Stimulated activated CD4-positive, alpha-beta T cell treated with anti-CD3 and anti-CD28 coated beads, Interleukin-4, amount 100 ng/mL, for 1 hour (primary cell): ENCODE measurements around the gene KRT78.
"Not testable (repeated sequence)": the region's sequence is repeated elsewhere in the genome, so short reads cannot be mapped to it uniquely, and the experiment has no call there.

Experiments
- DNase-seq: peaks from one replicate; pipeline ENCODE4 v3.0.0-alpha.2; 2020

The KRT78 gene

DNA sequence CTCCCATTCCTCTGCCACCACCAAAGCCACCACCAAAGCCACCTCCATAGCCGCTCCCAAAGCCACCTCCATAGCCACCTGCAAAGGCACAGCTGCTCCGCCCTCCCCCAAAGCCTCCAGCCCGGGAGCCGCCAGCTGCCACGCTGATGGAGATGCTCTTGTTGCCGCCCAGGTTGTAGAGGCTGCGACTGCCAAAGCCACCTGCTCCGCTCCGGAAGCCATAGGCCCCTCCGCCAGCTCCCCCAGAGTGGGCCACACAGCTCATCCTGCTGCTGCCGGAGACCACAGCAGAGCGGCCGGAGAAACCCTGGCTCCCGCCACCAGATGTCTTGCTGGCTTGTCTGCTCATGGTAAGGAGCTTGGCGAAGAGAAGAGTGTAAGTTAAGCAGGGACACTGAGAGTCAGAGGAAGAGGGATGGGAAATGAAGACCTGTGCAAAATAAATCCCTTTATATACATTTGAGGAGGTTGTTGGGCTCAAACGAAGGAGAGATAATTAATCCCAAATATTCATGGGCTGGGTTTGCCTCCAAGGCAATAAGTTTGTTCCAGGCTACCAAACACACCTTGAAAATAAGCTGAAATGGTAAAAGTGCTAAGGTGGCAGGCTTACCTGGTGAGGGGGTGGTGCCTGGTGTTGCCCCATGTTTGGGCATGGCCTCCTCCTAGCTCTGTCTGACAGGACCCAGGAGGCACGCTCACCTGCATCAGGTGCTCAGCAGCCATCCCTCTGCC lies 52.9 kb downstream of the KRT78 start, which contains the start of gene KRT3:
TSS of gene KRT3 (minus strand) at position 424 of the 735 bp plus-strand sequence. CDS start at position 349, 75 bp downstream.
- no peak for DNase-seq

GRCh38 chr12:52795332-52795674 lies 53.5 kb downstream of the KRT78 start:
- DNase-seq: not testable (repeated sequence)

DNA sequence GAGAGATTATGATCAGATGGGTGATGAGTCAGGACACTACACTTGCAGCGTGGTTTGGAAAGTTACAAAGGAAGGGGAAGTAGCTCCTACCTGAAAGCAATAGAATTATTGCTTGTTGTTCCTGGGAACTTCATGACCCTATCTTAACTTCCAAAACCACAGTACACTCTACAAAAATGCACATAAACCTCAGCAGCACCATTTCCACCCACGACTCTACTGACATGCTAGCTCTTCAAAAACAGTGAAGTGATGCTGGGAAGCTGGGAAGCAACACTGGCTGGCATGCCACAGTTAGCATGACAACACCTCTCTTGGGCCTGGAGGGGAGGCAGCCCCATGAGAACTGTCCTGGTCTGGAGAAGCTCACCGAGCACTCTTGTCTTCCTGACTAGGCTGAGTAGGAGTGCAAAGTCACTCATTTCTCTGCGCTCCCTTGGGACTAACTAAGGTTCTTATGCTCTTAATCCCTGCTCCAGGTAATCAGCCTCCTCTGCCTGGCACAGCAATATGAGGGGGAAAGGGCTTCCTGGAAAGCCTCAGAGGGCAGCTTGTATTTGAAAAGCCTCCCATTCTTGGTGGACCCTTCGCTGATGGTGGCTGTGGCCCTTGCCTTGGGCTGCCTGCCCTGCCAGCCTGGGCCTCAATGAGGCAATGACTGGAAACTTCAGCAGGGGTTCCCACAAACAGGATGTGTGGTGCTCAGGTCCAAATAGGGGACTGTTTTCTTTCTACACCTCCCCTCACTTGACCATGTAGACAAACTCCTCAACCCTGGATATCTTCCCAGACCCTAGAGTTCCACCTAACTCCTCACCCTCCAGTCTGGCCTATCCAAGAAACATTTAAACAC lies 54.1 kb downstream of the KRT78 start:
- DNase-seq: no peak

GRCh38 chr12:52792185-52793029 lies 56.4 kb downstream of the KRT78 start:
- DNase-seq: no peak

DNA sequence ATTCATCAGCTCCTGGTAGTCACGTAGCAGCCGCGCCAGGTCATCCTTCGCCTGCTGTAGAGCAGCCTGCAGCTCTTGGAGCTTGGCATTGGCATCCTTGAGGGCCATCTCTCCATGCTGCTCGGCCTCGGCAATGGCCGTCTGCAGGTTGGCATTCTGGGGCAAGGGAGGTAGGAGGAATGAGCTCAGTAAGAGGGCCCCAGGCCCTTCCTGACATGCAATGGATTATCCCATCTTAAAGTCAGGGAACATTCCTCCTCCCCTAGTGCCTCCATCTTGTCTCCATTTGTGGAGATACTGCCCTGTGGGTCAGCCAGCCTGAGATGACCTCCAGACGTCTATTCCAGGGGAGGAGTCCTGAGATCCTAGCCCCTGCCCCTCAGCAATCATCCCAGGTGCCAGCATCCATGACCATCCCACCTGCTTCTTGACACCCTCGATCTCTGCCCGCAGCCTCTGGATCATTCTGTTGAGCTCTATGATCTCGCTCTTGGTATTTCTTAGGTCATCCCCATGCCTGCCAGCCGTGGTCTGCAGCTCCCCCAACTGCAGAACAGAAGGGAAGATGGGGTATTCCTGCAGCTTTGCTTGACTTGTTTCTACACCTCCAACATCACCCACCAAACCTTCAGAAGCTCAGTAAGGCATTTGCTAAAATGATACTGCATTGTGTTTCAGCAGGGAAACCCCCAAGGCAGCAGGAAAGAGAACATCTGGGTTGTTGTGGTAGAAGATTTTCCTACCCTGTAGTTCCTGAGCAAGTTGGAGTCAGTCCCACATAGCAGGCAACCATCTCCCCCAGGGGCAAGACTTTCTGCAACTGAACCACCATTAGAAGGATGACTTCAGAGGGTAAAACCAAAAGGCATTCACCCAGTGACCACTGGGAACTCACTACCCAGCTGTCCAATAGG lies 57.3 kb downstream of the KRT78 start:
- DNase-seq: no peak

DNA sequence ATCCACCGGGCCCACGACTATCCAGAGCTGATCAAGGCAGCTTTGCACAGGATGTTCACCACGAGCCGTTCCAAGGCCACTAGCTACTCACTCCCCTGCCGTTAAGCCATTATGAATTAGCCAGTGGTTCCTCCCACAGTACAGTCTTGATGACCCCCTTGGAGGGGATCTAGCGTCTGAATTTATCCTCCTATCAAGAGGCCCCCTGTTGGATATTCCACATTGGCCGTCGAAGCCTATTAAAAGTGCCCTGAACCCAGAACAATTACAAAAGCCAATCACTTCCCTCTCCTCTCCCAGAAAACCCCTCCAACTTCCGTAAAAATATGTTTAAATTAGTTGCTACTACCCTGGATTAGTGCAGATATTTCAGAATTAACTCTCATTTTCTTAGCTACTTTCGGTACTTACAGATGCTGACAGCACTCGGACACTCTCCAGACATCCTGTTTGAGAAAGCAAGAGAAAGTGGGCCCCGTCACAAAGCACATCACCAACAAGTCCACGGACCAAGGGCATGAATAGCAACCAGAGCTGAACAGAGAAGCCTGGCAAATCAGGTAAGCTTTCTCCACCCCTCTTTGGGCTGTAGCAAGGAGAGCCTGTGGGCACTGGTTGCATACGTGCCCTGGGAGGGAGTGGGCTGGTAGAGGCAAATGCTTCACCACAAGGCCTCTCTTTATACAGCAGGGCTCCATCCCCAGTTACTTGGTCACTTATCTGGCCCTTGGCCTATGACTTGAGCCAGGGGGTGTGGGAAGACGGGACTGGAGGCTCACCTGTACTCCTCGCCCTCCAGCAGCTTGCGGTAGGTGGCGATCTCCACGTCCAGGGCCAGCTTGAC lies 58.1 kb downstream of the KRT78 start:
- DNase-seq: no peak

GRCh38 chr12:52789637-52790426 lies 59.0 kb downstream of the KRT78 start:
- DNase-seq: no peak

- DNase-seq: no peak
Measured at GRCh38 chr12:52788876-52789636, 59.7 kb downstream of the KRT78 start.

DNA sequence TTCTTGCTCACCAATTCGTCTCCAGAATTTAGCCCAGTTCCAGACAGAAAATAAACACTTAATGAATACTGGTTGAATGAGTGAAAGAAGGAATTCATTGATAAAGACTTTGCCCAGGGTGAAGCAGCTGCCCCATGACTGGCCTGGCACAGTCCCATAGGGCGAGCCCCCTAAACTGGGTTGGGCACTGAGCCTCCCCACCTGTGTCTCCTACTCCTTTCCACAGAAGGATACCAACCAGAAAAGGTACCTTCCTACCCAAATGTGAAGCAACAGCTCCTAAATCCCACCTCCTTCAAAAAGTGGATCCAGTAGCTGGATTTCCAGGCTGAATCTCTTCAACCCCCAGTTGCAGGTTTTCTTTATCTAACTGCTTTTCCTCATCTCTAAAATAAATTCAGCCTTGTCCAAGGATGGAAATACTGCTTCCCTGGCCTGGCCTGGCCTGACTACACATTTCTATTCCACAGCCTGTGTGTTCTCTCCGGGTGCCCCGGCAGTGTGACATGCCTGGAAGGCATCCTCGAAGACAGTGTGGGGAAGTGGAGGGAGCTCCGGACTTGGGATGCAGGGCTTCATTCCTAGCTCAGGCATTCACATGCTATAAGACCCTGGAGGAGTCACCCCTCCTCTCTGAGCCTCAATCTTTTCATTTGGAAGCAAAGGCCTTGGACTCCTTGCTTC lies 60.5 kb downstream of the KRT78 start:
- no peak for DNase-seq
